ENCODE measurements around the gene CEACAM6. TPM values are rescaled to one million over a fixed set of nuclear protein-coding genes. Genes with fewer than 3 reads are reported as not detected.

The CEACAM6 gene
- polyA plus RNA-seq, 1 of the 3 experiments (the other 2 are of a cell fraction), result not detected

DNA sequence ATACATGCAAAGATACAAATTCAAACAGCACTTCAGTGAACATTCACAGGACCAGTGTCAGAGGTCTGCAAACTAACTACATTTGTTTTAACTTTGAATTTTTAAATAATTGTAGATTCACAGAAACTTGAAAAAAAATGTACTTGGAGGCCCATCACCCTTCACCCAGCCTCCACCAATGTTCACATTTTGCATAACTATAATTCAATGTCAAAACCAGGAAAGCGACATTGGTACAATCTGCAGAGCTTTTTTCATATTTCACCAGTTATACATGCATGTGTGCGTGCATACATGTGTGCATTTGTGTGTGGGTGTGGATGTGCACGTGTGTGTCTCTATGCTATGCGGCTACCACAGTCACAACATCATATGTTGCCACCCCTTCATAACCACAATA is 60.0 kb downstream of the CEACAM6 start:
- no peak for TF ChIP-seq GATA2 (CRISPR knock-in tag; IDR thresholded peaks at IDR 0.05)
- no peak for TF ChIP-seq TEAD4 (IDR thresholded peaks at IDR 0.05; ENCODE audit: borderline replicate concordance, insufficient read depth)
- TF ChIP-seq NFIC (IDR thresholded peaks at IDR 0.05; ENCODE audit: borderline replicate concordance), result no peak
- 7% methylated on average over 4 of the region's 4 CpGs for WGBS (ENCODE audit: low lambda C conversion rate)

DNA sequence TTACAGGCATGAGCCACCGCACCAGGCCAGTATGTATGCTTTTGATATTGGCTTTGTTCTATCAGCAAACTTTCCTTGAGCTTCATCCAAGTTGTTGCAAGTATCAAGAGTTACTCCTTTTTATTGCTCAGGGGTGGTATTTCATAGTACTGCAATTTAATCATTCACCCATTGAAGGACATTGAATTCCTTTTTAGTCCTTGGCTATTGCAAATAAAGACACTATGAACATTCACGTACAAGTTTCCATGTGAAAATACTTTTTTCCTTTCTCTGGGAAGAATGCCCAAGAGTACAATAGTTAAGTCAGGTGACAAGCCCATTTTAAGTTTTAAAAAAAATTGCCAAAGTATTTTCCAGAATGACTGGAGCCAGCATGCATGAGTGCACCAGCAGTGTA is 61.4 kb downstream of the CEACAM6 start:
- Histone ChIP-seq H3K4me3 (ENCODE audit: low read depth in 2 of 2, low read length in 1 of 2) (no peak overlapping the region), H3K36me3 (replicated peaks in 1 of 2; ENCODE audit: control insufficient read depth in 1 of 2, insufficient read depth in 2 of 2, low read length in 1 of 2) (no peaks in the 10 kb centered on the region), H3K9me3 (no peaks in the 10 kb centered on the region), H3K27ac (ENCODE audit: low read depth in 2 of 2, low read length in 1 of 2) (no peak overlapping the region), H3K27me3 (ENCODE audit: insufficient read depth) (peaks cover 27% of the 10 kb centered on the region; the same call in 1 of the 2 replicates), H3K4me2 (no peak overlapping the region), H2AFZ (ENCODE audit: low read depth) (no peak overlapping the region), H3K9ac (no peak overlapping the region), H3K4me1 (ENCODE audit: control insufficient read depth in 1 of 2, insufficient read depth in 2 of 2, low read depth in 1 of 2, low read length in 1 of 2) (no peaks in the 10 kb centered on the region), H3K79me2 (ENCODE audit: insufficient read depth) (no peaks in the 10 kb centered on the region), H4K20me1 (ENCODE audit: insufficient read depth) (no peaks in the 10 kb centered on the region), H3K9me2 (no peaks in the 10 kb centered on the region), H3F3A (replicated peaks; ENCODE audit: insufficient read depth) (no peaks in the 10 kb centered on the region)
- CTCF ChIA-PET, result interaction anchor here (1.0 to 1.1 kb wide), 3 partner anchors 24 to 38 kb away, joined by 3 read pairs; no protein-coding TSS in a partner anchor
- POLR2A ChIA-PET, result no interaction called here
- no peak for DNase-seq
- TF ChIP-seq SIN3A (IDR thresholded peaks at IDR 0.05; ENCODE audit: borderline replicate concordance, low read depth, low read length), result no peak
- TF ChIP-seq RAD21 (IDR thresholded peaks at IDR 0.05; ENCODE audit: low read length), result no peak
- no peak for TF ChIP-seq TEAD4 (IDR thresholded peaks at IDR 0.05; ENCODE audit: borderline replicate concordance, insufficient read depth)
- TF ChIP-seq, protein P1, sequence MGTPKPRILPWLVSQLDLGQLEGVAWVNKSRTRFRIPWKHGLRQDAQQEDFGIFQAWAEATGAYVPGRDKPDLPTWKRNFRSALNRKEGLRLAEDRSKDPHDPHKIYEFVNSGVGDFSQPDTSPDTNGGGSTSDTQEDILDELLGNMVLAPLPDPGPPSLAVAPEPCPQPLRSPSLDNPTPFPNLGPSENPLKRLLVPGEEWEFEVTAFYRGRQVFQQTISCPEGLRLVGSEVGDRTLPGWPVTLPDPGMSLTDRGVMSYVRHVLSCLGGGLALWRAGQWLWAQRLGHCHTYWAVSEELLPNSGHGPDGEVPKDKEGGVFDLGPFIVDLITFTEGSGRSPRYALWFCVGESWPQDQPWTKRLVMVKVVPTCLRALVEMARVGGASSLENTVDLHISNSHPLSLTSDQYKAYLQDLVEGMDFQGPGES (IDR thresholded peaks at IDR 0.05; ENCODE audit: low read depth, low read length), result no peak
- TF ChIP-seq EZH2phosphoT487 (IDR thresholded peaks at IDR 0.05; ENCODE audit: borderline replicate concordance, low read depth), result no peak
- no peak for TF ChIP-seq MEF2A (IDR thresholded peaks at IDR 0.05; ENCODE audit: borderline replicate concordance, low read depth)
- TF ChIP-seq ZBTB33 (IDR thresholded peaks at IDR 0.05; ENCODE audit: borderline replicate concordance, low read depth), result no peak
- TF ChIP-seq FOXM1 (IDR thresholded peaks at IDR 0.05; ENCODE audit: low read depth), result no peak
- no peak for TF ChIP-seq RFX5 (IDR thresholded peaks at IDR 0.05; ENCODE audit: low read length)
- TF ChIP-seq CHD2 (IDR thresholded peaks at IDR 0.05; ENCODE audit: low read length, partially characterized antibody), result no peak
- TF ChIP-seq EP300 (IDR thresholded peaks at IDR 0.05; ENCODE audit: borderline replicate concordance in 1 of 2, low read depth in 1 of 2, low read length in 1 of 2), result no peak
- no peak for TF ChIP-seq FOXJ3 (CRISPR knock-in tag; IDR thresholded peaks at IDR 0.05)
- no peak for TF ChIP-seq YY1 (IDR thresholded peaks at IDR 0.05; ENCODE audit: low read depth)
- no peak for TF ChIP-seq CTCF (IDR thresholded peaks at IDR 0.05)
- TF ChIP-seq JUND (IDR thresholded peaks at IDR 0.05), result no peak
- no peak for TF ChIP-seq NRF1 (IDR thresholded peaks at IDR 0.05; ENCODE audit: low read depth, low read length)
- WGBS (ENCODE audit: low lambda C conversion rate), result 36% methylated on average over 2 of the region's 2 CpGs

More for the DNA sequence above, 60.0 kb downstream of the CEACAM6 start:
- POLR2A ChIA-PET, result no interaction called here
- Histone ChIP-seq H3F3A (replicated peaks; ENCODE audit: insufficient read depth) (no peaks in the 10 kb centered on the region), H3K9ac (no peak overlapping the region), H3K27me3 (ENCODE audit: insufficient read depth) (peaks cover 14% of the 10 kb centered on the region; the same call in 1 of the 2 replicates), H3K4me1 (ENCODE audit: control insufficient read depth in 1 of 2, insufficient read depth in 2 of 2, low read depth in 1 of 2, low read length in 1 of 2) (no peaks in the 10 kb centered on the region), H3K9me2 (no peaks in the 10 kb centered on the region), H3K9me3 (no peaks in the 10 kb centered on the region), H3K4me3 (ENCODE audit: low read depth in 2 of 2, low read length in 1 of 2) (no peak overlapping the region), H4K20me1 (ENCODE audit: insufficient read depth) (no peaks in the 10 kb centered on the region), H2AFZ (ENCODE audit: low read depth) (no peak overlapping the region), H3K79me2 (ENCODE audit: insufficient read depth) (no peaks in the 10 kb centered on the region), H3K4me2 (no peak overlapping the region), H3K27ac (ENCODE audit: low read depth in 2 of 2, low read length in 1 of 2) (no peak overlapping the region), H3K36me3 (replicated peaks in 1 of 2; ENCODE audit: control insufficient read depth in 1 of 2, insufficient read depth in 2 of 2, low read length in 1 of 2) (no peaks in the 10 kb centered on the region)
- DNase-seq, result no peak
- CTCF ChIA-PET, result no interaction called here

All from SK-N-SH (cell line).